NCI-H524 treated with DMSO at 0.1 percent for 48 hours (cell line): ENCODE data around the gene EXOC6B.

Experiments used
- DNase-seq: peaks from one replicate; lab custom pipeline; 2025; lab: John Stamatoyannopoulos, UW

The EXOC6B gene

DNA sequence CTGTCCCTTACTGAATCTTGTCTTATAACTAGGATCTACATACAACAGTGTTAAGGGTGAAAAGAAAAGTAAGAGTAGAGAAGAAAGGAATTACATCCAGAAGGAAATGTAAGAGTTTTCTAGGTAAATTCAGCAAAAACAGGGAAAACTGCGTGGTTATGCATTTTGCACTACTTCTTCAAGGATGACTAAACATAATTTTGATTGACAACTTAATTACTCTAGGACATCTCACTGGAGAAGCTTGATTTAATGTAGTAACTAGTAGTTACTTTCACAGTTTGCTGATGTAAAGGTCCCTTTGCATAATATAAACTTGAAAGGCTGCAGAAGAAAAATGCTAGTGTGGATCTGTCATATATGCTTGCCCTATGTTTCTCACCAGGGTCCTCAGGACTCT lies 464.8 kb downstream of the EXOC6B start:
- no peak for DNase-seq

DNA sequence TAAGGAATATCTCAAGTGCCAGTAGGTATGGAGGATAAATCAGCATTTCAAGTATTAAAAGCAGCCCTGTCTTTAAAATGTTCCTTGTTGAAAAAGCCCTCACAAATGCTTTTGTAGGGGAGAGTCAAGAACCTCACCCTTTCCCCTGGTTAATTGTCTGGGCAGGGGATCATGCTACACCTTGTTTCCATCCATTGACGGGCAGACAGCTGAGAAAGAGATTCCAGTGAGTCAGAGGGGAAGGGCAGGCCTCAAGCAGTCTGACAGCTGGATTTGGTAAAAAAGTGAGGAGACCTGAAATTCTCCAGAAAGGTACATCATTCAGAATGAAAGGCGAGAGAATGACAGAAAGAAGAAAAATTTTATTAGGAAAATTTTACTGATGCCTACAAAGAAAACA lies 475.0 kb downstream of the EXOC6B start:
- no peak for DNase-seq

DNA sequence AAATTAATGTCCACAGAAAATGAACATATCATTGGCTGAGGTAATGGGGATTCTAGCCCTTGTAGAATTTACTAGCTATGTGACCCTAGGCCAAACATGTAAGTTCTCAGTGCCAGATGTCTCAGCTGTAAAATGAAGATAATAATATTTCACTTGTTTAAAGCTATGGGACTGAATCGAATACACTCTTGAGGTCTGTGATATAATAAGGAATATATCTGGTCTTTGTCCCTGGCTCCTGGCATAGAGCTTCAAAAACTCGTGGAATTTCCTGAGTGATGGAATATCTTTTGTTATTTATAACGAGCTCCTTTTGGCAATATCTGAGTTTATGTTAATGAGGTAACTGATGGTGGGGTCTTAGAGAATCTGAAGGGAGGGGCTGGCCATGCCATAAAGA lies 476.8 kb downstream of the EXOC6B start:
- no peak for DNase-seq

DNA sequence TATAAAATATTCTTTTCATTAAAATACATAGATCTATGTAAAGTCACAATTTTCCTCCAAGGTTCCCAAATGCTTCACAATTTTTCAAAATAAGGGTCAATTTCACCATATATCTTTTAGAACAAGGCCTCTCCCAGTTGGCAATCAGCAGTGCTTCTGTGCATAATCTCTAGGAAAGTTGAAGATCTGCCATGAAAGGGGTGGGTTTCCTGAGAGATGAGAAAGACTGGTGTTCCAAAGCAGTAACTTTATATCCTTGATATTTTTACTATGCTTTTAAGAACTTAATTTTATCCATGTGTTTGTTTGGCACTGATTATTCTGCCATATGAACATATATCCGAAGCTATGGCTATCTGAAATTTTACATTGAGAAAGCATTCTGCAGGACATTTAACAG lies 478.8 kb downstream of the EXOC6B start:
- DNase-seq, result no peak

DNA sequence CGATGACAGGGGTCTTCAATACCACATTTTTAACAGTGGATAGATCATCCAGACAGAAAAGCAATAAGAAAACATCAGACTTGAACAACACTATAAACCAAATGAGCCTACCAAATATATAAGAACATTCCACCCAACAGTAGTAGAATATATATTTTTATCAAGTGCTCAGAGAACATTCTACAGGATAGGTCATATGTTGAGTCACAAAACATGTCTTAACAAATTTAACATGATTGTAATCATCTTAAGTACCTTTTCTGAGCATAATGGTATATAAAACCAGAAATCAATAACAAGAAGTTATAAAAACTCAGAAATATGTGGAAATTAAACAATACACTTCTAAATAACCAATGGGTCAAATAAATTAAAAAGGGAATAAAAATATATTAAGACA lies 484.2 kb downstream of the EXOC6B start:
- no peak for DNase-seq

DNA sequence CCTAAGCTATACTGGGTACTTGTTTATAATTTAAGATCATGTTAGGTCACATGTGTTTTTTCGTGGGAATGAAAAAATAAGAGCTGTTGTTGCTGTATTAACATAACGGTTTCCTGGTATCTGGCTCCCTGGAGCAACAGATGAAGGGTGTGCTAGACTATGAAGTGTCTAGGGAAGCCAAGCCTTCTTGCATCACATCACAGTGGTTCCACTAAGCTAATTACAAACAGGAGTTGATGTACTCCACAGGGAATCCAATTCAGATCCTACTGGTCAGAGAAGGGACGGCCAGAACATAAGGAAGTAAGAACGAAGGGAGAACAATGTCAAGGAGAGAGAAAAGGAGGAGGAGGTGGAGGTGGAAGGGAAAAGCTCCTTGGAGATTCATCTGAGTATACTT lies 485.2 kb downstream of the EXOC6B start:
- DNase-seq, result no peak

DNA sequence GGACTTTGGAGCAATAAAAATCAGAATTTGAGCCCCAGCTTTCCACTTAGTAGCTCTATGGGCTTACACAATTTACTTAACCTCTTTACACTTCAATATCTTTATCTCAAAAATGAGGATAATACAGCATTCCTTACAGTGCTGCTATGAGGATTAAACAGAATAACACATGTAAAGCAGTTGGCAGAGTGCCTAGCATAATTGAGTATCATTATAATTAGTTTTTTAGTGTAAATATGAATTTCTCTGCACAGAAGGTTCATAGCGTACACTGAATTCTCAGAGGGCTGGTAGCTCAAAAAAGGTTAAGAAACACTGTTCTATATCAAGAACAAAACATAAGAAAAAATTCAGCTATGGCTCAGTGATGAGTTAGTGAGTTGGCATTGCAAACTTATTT lies 487.8 kb downstream of the EXOC6B start:
- no peak for DNase-seq

DNA sequence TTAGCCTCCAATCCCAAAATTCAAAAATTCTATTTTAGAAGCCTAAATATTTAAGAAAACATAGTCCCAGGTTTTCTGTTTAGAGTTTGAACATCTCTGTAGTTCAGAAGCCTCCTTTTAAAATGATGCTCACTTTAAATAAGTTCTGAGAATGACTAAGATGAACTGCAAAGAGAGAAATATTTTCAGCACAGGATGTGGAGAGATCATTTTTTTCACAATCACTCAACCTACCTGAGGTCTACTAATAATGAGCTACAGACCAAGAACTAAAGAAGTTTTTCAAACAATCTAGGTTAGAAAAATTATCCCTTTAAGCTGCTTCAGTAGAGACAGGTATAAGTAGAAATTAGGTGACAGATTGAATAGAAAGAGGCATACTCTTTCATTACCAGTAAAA lies 493.1 kb downstream of the EXOC6B start:
- DNase-seq, result no peak

DNA sequence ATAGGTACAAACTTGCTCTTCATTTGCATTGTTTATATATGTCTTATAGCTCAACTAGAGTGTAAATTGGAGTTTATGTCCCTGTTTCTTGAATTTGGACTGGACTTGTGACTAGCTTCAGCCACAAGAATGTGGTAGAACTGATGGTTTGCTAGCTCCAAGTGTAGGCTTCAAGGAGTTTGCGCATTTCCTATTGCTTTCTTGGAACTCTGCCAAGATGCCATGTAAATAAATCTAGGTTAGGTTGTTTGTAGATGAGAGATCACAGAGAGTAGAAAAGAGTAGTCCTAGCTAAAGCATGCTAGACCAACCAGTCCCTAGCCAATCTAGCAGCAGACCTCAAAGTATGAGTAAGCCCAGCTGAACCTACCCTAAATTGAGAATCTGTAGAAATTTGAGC lies 495.2 kb downstream of the EXOC6B start:
- no peak for DNase-seq

DNA sequence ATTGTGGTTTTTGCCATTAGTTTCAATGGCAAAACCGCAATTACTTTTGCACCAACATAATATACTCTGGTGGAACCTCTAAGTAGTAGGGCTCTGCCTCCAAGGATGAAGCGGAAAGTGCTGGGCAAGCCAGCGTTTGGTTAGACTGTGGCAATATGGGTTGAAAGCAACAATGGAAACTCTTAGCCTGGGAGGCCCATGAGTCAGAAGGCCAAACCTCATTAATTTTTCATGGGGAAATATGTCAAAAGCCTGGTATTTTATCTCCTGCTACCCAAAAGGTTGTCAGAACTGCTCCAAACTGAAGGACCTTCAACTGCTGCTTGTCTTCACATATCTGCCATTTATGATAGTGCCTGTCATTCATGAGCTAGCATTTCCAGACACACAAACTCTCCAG lies 499.1 kb downstream of the EXOC6B start:
- no peak for DNase-seq

DNA sequence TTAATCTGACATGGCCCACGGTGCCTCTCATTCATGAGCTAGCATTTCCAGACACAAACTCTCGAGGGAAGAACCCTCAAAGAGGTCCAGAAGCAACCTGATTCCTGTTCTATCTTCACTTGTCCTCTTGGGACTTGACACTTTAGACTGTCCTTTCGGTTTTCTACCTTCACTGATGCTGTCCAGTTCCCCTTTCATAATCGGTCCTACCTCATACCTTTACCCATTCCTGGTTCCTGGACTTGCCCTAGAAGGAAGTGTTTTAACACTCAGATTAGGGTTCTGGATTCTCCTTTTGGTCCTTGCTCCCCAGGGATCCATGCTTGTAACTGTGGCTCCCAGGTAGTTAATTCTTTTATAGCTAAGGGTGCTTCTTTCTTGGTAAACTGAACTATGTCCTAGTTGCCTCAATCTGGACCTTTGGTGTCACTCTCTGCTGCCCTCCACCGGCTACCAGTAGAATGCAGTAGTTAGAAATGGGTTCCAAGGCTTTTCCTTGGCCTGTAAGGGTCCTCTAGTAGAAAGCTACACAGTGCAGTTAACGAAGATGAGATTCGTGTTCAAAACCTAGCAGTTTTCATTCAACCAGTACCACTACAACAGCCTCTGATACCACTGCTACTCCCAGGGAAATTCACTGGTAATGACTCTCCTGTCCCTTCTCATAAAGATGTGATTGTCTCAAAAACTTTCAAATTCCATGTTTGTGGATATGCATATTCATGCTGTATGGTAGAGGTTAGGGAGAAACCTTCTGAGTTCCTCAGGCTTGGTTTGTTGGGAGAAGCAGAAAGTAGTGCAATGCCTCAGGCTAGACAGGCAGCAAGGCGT lies 500.0 kb downstream of the EXOC6B start:
- DNase-seq, result no peak

DNA sequence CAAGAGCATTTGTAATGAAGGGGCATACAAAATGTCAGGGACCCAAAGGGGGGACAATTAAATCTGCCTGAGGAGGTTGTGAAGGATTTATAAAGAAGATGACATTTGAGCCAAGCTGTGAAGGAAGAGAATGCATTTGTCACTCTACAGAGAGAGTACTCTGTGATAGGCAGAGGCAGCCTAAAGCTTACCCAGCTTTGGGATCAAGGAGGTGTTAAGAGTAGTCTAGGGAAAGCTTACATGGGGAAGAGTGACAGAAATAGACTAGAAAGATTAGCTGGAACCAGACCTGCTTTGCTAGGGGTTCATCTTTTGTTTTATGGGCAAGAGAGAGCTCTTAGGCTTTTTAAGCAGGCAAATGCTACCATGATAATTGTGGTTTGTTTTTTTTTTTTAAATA lies 509.1 kb downstream of the EXOC6B start:
- no peak for DNase-seq

DNA sequence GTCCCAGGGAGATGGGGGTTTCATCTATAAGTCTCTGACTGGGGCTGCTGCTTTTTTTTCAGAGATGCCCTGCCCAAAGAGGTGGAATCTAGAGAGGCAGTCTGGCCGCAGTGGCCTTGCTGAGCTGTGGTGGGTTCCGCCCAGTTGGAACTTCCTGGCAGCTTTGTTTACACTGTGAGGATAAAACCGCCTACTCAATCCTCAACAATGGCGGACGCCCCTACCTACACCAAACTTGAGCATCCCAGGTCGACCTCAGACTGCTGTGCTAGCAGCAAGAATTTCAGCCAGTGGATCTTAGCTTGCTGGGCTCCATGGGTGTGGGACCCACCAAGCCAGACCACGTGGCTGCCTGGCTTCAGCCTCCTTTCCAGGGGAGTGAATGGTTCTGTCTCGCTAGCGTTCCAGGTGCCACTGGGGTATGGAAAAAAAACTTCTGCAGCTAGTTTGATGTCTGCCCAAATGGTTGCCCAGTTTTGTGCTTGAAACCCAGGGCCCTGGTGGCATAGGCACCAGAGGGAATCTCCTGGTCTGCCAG lies 525.6 kb downstream of the EXOC6B start:
- DNase-seq, result no peak

DNA sequence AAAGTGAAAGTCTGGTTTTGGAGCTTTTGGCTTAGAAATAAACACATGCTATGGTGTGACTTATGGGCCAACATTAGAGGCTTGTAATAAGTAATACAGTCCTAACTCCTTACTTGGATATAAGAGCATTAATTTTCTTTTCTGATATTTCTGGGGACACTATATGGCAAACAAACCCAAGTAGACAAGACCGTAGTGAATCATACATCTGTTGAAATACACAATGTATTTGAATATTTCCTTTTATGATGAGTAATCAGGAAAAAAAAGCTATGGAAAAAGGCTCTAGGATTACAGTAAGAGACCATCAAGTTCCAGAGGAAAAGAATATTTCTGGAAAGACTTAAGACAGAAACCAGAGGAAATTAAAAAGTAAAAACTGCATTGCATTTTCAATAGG lies 532.2 kb downstream of the EXOC6B start:
- DNase-seq, result no peak

DNA sequence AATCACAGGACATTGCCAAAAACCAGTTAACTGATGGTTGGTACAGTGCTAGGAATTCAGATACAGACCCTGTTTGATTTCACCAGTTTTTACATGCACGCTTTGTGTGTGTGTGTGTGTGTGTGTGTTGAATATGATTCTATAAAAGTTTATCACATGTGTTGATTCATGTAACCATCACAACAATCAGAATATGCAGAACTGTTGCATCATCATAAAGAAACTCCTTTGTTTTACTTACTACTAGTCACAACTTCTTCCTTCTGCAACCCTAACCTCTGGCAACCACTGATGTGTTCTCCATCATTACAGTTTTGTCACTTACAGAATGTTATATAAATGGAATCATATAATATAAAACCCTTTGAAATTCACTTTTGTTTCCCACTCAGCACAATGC lies 533.4 kb downstream of the EXOC6B start:
- no peak for DNase-seq

DNA sequence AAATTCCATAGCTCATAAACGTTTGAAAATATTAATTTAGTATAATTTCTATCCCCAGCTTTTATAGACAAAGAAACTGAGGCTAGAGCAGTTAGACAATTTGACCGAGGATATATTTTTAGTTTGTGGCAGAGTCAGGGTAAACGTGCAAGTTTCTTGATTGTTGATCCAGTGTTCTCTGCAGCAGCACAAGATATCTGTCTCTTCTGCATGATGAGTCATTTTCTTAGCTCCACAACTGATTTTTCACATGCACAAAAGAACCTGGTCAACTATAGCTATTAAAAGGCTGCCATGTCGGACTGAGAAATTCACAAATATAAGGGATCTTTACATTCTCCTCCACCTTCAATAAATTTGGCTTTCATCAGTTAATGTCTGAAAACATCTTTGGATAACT lies 534.8 kb downstream of the EXOC6B start:
- no peak for DNase-seq

DNA sequence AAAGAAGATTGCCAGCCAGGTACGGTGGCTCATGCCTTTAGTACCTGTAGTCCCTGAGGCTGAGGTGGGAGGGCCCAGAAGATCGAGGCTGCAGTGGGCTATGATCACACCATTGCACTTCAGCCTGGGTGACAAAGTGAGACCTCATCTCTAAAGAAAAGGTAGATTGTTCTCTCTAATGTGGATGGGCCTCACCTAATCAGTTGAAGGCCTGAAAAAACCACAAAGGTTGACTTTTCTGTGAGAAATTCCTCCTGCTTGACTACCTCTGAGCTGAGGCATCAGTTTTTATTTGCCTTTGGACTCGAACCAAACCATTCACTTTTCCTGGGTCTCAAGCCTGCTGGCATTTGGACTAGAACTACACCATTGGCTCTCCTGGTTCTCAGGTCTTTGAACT lies 536.1 kb downstream of the EXOC6B start:
- DNase-seq, result no peak

DNA sequence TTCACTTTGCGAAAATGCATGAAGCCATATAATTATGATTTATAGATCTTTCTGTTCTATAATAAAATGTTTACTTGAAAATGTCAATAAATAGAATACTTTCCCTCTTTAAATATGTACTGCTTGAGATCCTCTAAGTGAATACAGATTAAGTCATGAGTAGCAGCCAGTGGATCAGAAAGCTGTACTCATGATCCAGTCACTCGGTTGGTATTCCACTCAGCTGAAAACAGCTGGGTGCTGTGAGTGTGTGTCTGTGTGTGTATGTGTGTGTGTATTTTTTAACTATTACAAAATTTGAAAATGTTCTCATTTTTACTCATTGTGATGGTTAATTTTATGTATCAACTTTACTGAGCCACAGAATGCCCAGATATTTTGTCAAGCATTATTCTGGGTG lies 536.5 kb downstream of the EXOC6B start:
- no peak for DNase-seq

DNA sequence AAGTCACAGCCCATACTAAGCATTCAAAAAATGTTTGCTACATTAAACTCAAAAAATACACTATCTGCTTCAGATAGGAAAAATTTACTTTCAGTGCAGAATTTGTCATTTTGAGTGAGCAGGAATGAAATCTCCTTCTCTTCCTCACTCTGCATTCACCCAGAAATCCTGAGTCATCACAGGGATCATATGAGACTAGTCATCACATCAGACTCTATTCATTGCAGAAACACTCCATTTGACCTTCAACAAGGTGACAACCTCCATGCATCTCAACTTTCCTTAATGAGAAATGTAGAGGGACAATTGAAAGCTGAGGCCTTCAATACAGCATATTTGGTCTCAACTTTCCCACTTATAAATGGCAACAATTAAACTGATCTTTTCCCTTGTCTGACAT lies 547.8 kb downstream of the EXOC6B start:
- DNase-seq, result no peak

DNA sequence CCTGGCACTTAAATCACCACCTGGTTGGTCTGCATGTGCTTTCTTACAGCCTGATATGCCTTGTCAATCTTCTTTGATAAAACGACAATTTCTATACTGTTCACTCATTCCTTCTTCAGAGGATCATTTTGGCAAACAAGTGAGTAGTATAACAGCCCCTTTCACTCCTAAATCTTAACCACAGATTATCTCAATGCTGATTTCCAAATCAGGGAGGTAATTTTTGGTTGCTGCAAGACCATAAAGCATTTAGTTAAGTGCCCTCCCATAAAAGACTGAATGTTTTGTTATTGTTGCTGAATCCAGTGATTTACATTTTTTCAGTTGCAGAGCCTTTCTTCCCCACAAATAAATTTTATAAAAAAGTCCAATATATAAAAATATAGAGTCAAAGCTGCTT lies 549.0 kb downstream of the EXOC6B start:
- no peak for DNase-seq

DNA sequence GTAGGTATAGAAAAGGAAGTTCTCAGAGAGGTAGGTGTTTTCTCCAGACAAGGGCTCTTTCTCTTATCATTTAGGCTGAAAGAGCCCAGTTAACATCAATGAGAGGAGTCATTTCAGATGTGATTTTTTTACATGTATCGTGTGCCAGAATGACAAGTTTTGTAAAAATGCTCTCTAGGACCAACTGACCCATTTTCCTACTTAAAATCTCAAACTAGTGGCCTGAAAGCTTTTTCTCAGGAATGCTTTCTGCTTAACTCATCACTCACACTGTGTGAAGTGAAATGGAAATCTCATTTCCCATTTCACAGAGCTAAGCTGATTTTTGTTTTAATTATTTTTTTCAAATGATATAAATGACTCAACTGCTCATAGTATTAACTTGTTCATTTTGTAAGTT lies 549.5 kb downstream of the EXOC6B start:
- DNase-seq, result no peak

DNA sequence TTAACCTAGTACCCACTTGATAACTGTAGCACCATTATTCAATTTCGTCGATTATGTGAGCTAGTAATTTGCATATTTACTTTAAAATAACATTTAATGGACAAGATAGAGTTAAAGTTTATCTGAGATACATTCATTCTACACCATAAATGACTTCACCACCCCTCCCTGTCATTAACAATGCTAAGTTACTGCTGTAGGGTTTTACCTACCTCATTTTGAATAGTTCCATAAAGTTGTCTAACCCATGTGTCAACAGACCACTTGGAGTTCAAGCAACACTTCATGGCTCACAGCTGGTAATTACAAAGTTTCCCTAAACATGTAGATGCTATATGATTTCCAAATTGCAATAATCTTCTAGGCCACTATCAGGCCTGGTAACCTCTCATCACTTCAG lies 550.7 kb downstream of the EXOC6B start:
- no peak for DNase-seq

DNA sequence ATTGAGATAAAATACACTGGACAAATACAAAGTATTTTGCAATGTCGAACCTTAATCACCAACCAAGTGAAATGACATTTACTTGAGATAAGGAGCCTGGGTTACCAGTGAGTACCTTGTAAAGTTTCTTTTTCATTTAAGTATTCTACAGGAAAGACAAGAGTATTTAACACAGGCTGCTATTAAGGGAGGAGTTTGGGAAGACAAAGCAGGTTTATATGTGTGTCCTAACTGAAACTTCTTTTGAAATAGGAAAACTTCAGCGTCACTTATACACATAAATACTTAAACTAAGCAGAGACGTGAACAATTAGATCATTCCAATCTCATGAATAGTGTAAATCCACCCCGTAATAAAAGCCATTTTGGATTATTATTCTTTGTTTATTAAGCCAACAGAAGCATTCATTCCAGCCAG lies 551.4 kb downstream of the EXOC6B start:
- DNase-seq, result no peak

DNA sequence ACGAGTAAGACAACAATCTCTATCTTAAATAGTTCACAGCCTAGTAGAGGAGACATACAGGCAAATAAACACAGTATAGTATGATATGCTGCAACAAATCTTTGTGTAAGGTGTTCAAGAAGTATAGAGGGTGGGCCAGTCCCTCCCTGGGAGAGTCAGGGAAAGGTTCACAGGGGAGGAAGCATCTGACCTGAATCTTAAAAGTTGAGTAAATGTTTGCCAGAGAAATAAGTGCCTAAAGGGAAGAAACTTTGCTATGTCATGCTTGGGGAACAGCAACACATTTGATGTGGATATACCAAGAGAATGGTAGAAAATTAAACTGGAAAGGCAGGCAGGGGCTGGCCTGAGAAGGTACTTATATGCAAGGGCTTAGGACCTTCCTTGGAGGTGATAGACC lies 552.4 kb downstream of the EXOC6B start:
- DNase-seq, result no peak
